ENCODE data around the gene PDE7B.

GRCh38 chr6:136070815-136071214, 219.3 kb downstream of the PDE7B start:
- TF ChIP-seq ZNF121 (CRISPR knock-in tag; conservative IDR thresholded peaks at IDR 0.05) = no peak
- no peak for TF ChIP-seq POLR2A (conservative IDR thresholded peaks at IDR 0.05)
- no peak for TF ChIP-seq KLF13 (tag; IDR thresholded peaks at IDR 0.05; ENCODE audit: borderline replicate concordance, low read depth)
- TF ChIP-seq, protein P1, sequence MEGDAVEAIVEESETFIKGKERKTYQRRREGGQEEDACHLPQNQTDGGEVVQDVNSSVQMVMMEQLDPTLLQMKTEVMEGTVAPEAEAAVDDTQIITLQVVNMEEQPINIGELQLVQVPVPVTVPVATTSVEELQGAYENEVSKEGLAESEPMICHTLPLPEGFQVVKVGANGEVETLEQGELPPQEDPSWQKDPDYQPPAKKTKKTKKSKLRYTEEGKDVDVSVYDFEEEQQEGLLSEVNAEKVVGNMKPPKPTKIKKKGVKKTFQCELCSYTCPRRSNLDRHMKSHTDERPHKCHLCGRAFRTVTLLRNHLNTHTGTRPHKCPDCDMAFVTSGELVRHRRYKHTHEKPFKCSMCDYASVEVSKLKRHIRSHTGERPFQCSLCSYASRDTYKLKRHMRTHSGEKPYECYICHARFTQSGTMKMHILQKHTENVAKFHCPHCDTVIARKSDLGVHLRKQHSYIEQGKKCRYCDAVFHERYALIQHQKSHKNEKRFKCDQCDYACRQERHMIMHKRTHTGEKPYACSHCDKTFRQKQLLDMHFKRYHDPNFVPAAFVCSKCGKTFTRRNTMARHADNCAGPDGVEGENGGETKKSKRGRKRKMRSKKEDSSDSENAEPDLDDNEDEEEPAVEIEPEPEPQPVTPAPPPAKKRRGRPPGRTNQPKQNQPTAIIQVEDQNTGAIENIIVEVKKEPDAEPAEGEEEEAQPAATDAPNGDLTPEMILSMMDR (IDR thresholded peaks at IDR 0.05 in 2 of 3, conservative IDR thresholded peaks at IDR 0.05 in 1 of 3; ENCODE audit: insufficient read depth in 2 of 3, low read depth in 1 of 3, low read length in 3 of 3) = no peak
- TF ChIP-seq POLR2AphosphoS5 (IDR thresholded peaks at IDR 0.05; ENCODE audit: control insufficient read depth, insufficient read depth, low read depth, low read length) = no peak
- TF ChIP-seq ZNF175 (CRISPR knock-in tag; IDR thresholded peaks at IDR 0.05; ENCODE audit: low read depth) = no peak
